Caco-2 (cell line): ENCODE results near the gene ADAMTS13. TPM values are rescaled to one million over a fixed set of nuclear protein-coding genes. Genes with fewer than 3 reads are reported as not detected.

Experiments used
- BruUV-seq: library from RNA; stranded (reverse); fragments of 400-500 nt; replicated peaks from 2 replicates; lab custom pipeline; 2021; lab: Mats Ljungman, UMichigan
- CTCF ChIA-PET: fragments of 300-600 bp; sonication (Branson Sonifier 250); formaldehyde crosslinking; loops from one replicate; lab custom pipeline; 2022; ENCODE audit warnings: antibody characterized with exemption; lab: Charles Lee
- POLR2A ChIA-PET: fragments of 300-600 bp; sonication (Branson Sonifier 250); formaldehyde crosslinking; loops from one replicate; lab custom pipeline; 2022; ENCODE audit warnings: antibody characterized with exemption; lab: Charles Lee
- DNase-seq, 2 experiments: peaks; one replicate each; pipeline versions ENCODE4 v3.0.0 to v3.0.0-alpha.2; 2020 to 2022
- H3K27me3 ChIP-seq: replicated peaks from 2 replicates; pipeline ENCODE4 v1.6.0; 2011; ENCODE audit warnings: low read length; ENCODE audit not compliant: control insufficient read depth, insufficient read depth
- H3K36me3 ChIP-seq: 2 replicates; pipeline ENCODE4 v1.5.1; 2011; ENCODE audit warnings: low read length; ENCODE audit not compliant: control insufficient read depth, insufficient read depth
- H3K4me1 ChIP-seq: fragments of 250-450 bp; sonication (Bioruptor Pico); 2 replicates; pipeline ENCODE4 v1.5.1; 2020; ENCODE audit warnings: mild to moderate bottlenecking
- H3K4me3 ChIP-seq: 2 replicates; pipeline ENCODE4 v1.5.1; 2011; ENCODE audit warnings: low read depth, mild to moderate bottlenecking, control low read depth, low read length
- H3K9me3 ChIP-seq: fragments of 250-450 bp; sonication (Bioruptor Pico); 2 replicates; pipeline ENCODE4 v1.5.1; 2020; ENCODE audit warnings: mild to moderate bottlenecking, moderate library complexity
- H3K27ac Mint-ChIP-seq: one replicate; pipeline ENCODE4 v1.8.0; 2022; ENCODE audit warnings: mixed read lengths; ENCODE audit not compliant: unreplicated experiment
- H3K27me3 Mint-ChIP-seq: one replicate; pipeline ENCODE4 v1.8.0; 2022; ENCODE audit warnings: mixed read lengths; ENCODE audit not compliant: insufficient read depth, unreplicated experiment
- H3K36me3 Mint-ChIP-seq: one replicate; pipeline ENCODE4 v1.8.0; 2022; ENCODE audit warnings: mild to moderate bottlenecking, mixed read lengths; ENCODE audit not compliant: insufficient read depth, unreplicated experiment
- H3K4me1 Mint-ChIP-seq: one replicate; pipeline ENCODE4 v1.8.0; 2022; ENCODE audit warnings: low read depth, mixed read lengths; ENCODE audit not compliant: unreplicated experiment
- H3K4me3 Mint-ChIP-seq: one replicate; pipeline ENCODE4 v1.8.0; 2022; ENCODE audit warnings: mild to moderate bottlenecking, moderate library complexity, mixed read lengths; ENCODE audit not compliant: unreplicated experiment
- H3K9me3 Mint-ChIP-seq: one replicate; pipeline ENCODE4 v1.8.0; 2022; ENCODE audit warnings: mixed read lengths; ENCODE audit not compliant: unreplicated experiment
- intact Hi-C: fragments of 100-400 bp; cut with micrococcal nuclease; formaldehyde crosslinking; loops from one replicate; pipeline ENCODE4 v1.10.0; 2022; ENCODE audit not compliant: unreplicated experiment
- total RNA-seq: library from RNA; stranded (reverse); gene quantifications from 2 replicates; pipeline ENCODE4 v1.2.3, GENCODE V29; 2022
- TF ChIP-seq, protein P1 (sequence below), 2 experiments: fragments of 200-600 bp in 1 of 2; IDR thresholded peaks; 1 replicate in 1 of 2; 2 replicates in 1 of 2; pipeline versions ENCODE4 v1.5.1 to v1.8.0; 2011 to 2022; ENCODE audit warnings: antibody characterized with exemption in 1 of 2, control low read depth in 1 of 2, inconsistent platforms in 1 of 2, low read depth in 1 of 2, low read length in 1 of 2, mild to moderate bottlenecking in 1 of 2, moderate library complexity in 1 of 2; ENCODE audit not compliant: insufficient read depth in 1 of 2, severe bottlenecking in 1 of 2, unreplicated experiment in 1 of 2

Gene ADAMTS13
- total RNA-seq, 1 experiment from 2014 or later = 6.2 TPM

DNA sequence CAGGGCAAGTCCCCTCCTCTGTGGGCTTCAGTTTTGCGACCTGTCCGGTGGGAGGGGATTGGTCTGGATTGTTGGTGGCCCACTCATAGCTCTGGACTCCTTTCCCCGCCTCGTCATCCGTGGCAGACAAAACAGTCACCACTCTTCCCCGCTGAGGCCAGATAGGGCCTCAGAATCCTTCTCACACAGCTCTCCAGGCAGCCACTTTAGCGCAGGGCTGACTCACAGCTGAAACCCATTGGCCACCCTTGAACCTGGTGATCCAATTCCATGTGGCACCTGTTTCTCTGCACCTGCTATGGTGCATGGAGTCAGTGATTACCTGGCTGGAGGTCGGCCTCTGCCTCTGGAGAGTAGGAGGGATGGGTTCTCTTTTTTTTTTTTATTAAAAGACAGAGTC is 21.8 kb downstream of the ADAMTS13 start:
- CTCF ChIA-PET = interaction anchor here (2.7 kb wide), 1 partner anchor 15 kb away, joined by 22 read pairs; the partner anchor contains the start of gene CACFD1
- no peaks in the 10 kb centered on the region for H3K4me1 Mint-ChIP-seq
- intact Hi-C loops = no loop called here
- TF ChIP-seq, protein P1, sequence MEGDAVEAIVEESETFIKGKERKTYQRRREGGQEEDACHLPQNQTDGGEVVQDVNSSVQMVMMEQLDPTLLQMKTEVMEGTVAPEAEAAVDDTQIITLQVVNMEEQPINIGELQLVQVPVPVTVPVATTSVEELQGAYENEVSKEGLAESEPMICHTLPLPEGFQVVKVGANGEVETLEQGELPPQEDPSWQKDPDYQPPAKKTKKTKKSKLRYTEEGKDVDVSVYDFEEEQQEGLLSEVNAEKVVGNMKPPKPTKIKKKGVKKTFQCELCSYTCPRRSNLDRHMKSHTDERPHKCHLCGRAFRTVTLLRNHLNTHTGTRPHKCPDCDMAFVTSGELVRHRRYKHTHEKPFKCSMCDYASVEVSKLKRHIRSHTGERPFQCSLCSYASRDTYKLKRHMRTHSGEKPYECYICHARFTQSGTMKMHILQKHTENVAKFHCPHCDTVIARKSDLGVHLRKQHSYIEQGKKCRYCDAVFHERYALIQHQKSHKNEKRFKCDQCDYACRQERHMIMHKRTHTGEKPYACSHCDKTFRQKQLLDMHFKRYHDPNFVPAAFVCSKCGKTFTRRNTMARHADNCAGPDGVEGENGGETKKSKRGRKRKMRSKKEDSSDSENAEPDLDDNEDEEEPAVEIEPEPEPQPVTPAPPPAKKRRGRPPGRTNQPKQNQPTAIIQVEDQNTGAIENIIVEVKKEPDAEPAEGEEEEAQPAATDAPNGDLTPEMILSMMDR (IDR thresholded peaks at IDR 0.05; ENCODE audit: insufficient read depth in 1 of 2, low read depth in 1 of 2, low read length in 1 of 2, severe bottlenecking in 1 of 2, unreplicated experiment in 1 of 2) = no peak
- Histone ChIP-seq H3K36me3 (no peaks in the 10 kb centered on the region), H3K4me1 (no peaks in the 10 kb centered on the region), H3K4me3 (no peak overlapping the region), H3K9me3 (no peaks in the 10 kb centered on the region), H3K27me3 (no peaks in the 10 kb centered on the region)
- H3K4me3 Mint-ChIP-seq = no peak overlapping the region
- POLR2A ChIA-PET = no interaction called here
- DNase-seq = no peak
- H3K9me3 Mint-ChIP-seq = no peaks in the 10 kb centered on the region
- BruUV-seq = no TSS peak
- no peaks in the 10 kb centered on the region for H3K36me3 Mint-ChIP-seq
- H3K27me3 Mint-ChIP-seq = peaks cover 4% of the 10 kb centered on the region
- H3K27ac Mint-ChIP-seq = no peak overlapping the region

DNA sequence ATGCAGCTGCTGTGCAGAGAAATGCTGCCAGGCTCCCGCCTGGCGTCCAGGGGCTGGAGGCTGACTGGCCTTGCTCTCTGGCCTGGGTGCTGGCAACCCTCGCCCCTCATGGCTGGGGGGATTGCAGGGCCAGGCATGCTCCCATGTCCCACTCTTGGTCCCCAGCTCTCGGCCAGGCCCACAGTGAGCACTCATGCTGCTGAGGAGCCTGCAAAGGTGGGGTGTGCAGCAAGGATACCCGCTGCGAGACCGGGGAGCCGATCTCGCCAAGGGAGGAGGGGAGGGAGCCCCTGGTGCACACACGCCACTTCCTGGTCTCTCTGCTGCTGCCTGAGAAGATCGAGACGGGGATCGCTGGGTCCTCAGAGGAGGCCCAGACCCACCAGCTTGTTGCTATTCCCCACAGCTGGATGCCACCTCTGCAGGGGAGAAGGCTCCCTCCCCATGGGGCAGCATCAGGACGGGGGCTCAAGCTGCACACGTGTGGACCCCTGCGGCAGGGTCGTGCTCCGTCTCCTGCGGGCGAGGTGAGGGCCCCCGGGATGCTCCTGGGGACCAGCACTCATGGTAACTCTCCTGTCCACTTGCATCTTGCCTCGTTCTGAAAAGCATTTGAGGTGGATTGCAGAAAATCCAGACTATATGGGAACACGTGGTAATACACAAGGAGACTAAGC is 23.3 kb downstream of the ADAMTS13 start:
- no peak overlapping the region for H3K4me3 Mint-ChIP-seq
- Histone ChIP-seq H3K27me3 (no peaks in the 10 kb centered on the region), H3K4me3 (no peak overlapping the region), H3K4me1 (no peaks in the 10 kb centered on the region), H3K36me3 (no peaks in the 10 kb centered on the region), H3K9me3 (no peaks in the 10 kb centered on the region)
- POLR2A ChIA-PET = interaction anchor here (0.5 kb wide), 1 partner anchor 14 kb away, joined by 8 read pairs; the partner anchor contains the start of gene CACFD1
- H3K9me3 Mint-ChIP-seq = no peaks in the 10 kb centered on the region
- H3K36me3 Mint-ChIP-seq = no peaks in the 10 kb centered on the region
- no peak overlapping the region for H3K27ac Mint-ChIP-seq
- intact Hi-C loops = no loop called here
- TF ChIP-seq, protein P1 (IDR thresholded peaks at IDR 0.05; ENCODE audit: insufficient read depth in 1 of 2, low read depth in 1 of 2, low read length in 1 of 2, severe bottlenecking in 1 of 2, unreplicated experiment in 1 of 2) = no peak
- no TSS peak for BruUV-seq
- CTCF ChIA-PET = interaction anchor here (2.7 kb wide), 1 partner anchor 14 kb away, joined by 22 read pairs; the partner anchor contains the start of gene CACFD1
- H3K27me3 Mint-ChIP-seq = peaks cover 4% of the 10 kb centered on the region
- no peaks in the 10 kb centered on the region for H3K4me1 Mint-ChIP-seq
- DNase-seq = no peak

DNA sequence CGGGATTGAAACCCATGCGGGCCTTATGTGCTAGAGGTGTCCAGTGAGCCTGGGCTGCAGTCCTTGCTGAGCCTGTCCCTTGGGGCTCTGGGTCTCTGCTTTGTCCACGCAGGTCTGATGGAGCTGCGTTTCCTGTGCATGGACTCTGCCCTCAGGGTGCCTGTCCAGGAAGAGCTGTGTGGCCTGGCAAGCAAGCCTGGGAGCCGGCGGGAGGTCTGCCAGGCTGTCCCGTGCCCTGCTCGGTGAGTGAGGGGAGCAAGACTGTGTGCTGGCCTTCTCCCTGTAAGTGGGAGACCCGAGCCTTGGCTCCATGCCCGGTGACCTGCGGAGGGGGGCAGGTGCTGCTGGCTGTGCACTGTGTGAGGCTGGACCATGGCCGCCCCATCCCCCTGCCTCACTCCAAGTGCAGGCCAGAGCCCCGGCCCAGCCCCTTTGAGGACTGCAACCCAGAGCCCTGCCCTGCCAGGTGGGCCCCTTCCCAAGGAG is 26.4 kb downstream of the ADAMTS13 start:
- no peaks in the 10 kb centered on the region for H3K4me1 Mint-ChIP-seq
- H3K27me3 ChIP-seq = no peaks in the 10 kb centered on the region
- BruUV-seq = no TSS peak
- H3K4me3 Mint-ChIP-seq = no peak overlapping the region
- H3K36me3 ChIP-seq = no peaks in the 10 kb centered on the region
- DNase-seq = no peak
- H3K4me1 ChIP-seq = no peaks in the 10 kb centered on the region
- TF ChIP-seq, protein P1 (IDR thresholded peaks at IDR 0.05; ENCODE audit: insufficient read depth in 1 of 2, low read depth in 1 of 2, low read length in 1 of 2, severe bottlenecking in 1 of 2, unreplicated experiment in 1 of 2) = no peak
- POLR2A ChIA-PET = no interaction called here
- H3K27ac Mint-ChIP-seq = no peak overlapping the region
- no peak overlapping the region for H3K4me3 ChIP-seq
- H3K9me3 Mint-ChIP-seq = no peaks in the 10 kb centered on the region
- CTCF ChIA-PET = no interaction called here
- peaks cover 4% of the 10 kb centered on the region for H3K27me3 Mint-ChIP-seq
- no peaks in the 10 kb centered on the region for H3K36me3 Mint-ChIP-seq
- intact Hi-C loops = no loop called here
- H3K9me3 ChIP-seq = no peaks in the 10 kb centered on the region
